Tibial artery (tissue), 4 donors: ENCODE measurements around the gene RFX5.

Experiments
- DNase-seq, 2 donors: peaks; one replicate each; pipeline ENCODE4 v3.0.0-alpha.2; 2019
- H3K27ac ChIP-seq, 2 donors: fragments of 200-600 bp; sonication (generic) in 1 of 2; 1 replicate in 1 of 2; 2 replicates in 1 of 2; pipeline ENCODE4 v1.5.1; 2018 to 2019; ENCODE audit warnings: mild to moderate bottlenecking in 1 of 2
- H3K27me3 ChIP-seq, 2 donors: fragments of 200-600 bp; sonication (generic) in 1 of 2; one replicate each; pipeline versions ENCODE4 v1.5.1 to v1.6.0; 2016 to 2019
- H3K36me3 ChIP-seq, 3 donors: fragments of 200-600 bp; sonication (generic) in 2 of 3; one replicate each; pipeline ENCODE4 v1.5.1; 2016 to 2019; ENCODE audit warnings: mild to moderate bottlenecking in 2 of 3
- H3K4me1 ChIP-seq, 4 donors: fragments of 200-600 bp; sonication (generic) in 2 of 4; 1 replicate in 3 of 4; 2 replicates in 1 of 4; pipeline ENCODE4 v1.5.1; 2016 to 2019
- H3K4me3 ChIP-seq, 2 donors: fragments of 200-600 bp; sonication (generic) in 1 of 2; 1 replicate in 1 of 2; 2 replicates in 1 of 2; pipeline ENCODE4 v1.5.1; 2018 to 2019; ENCODE audit warnings: mild to moderate bottlenecking in 2 of 2
- H3K9me3 ChIP-seq, 3 donors: fragments of 200-600 bp; sonication (generic) in 1 of 3; one replicate each; pipeline ENCODE4 v1.5.1; 2016 to 2019
- intact Hi-C: fragments of 100-400 bp; cut with DNase I; formaldehyde crosslinking; loops from one replicate; pipeline ENCODE4 v1.15.0; 2023; ENCODE audit warnings: low total_unique reads
- TF ChIP-seq, protein P1 (sequence below), 2 experiments: fragments of 200-600 bp in 1 of 2; fragments of 450-650 bp in 1 of 2; IDR thresholded peaks; one replicate each; pipeline ENCODE4 v1.5.1; 2017 to 2019; ENCODE audit warnings: antibody characterized with exemption in 2 of 2, mild to moderate bottlenecking in 1 of 2, moderate library complexity in 1 of 2

The RFX5 gene

DNA sequence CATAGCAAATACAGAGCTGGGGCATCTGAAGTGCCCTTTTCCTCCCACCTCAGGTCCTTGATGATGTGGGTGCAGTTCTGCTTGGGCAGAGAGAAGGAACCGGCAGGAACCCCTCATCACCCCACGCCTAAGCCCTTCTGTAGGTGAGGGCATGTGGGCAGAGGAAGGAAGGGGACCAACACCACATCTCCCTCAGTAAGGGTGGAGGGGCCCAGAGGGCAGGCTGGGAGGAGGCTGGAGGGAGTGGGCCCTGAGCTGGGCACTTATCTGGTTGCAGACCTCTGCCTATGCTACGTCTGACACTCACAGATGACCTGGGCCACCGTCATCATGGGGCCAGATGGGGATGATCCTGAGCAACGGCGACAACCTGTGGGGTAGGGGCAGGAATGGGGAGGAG lies 54.0 kb downstream of the RFX5 start:
- Histone ChIP-seq H3K27me3 (no peaks in the 10 kb centered on the region), H3K4me3 (no peak overlapping the region), H3K27ac (no peak overlapping the region), H3K4me1 (peaks cover 0 to 13% (median 0%) of the 10 kb centered on the region in 4 donors), H3K36me3 (peaks cover 94 to 100% (median 95%) of the 10 kb centered on the region in 3 donors), H3K9me3 (no peaks in the 10 kb centered on the region)
- no peak for DNase-seq
- intact Hi-C loops = no loop called here
- TF ChIP-seq, protein P1, sequence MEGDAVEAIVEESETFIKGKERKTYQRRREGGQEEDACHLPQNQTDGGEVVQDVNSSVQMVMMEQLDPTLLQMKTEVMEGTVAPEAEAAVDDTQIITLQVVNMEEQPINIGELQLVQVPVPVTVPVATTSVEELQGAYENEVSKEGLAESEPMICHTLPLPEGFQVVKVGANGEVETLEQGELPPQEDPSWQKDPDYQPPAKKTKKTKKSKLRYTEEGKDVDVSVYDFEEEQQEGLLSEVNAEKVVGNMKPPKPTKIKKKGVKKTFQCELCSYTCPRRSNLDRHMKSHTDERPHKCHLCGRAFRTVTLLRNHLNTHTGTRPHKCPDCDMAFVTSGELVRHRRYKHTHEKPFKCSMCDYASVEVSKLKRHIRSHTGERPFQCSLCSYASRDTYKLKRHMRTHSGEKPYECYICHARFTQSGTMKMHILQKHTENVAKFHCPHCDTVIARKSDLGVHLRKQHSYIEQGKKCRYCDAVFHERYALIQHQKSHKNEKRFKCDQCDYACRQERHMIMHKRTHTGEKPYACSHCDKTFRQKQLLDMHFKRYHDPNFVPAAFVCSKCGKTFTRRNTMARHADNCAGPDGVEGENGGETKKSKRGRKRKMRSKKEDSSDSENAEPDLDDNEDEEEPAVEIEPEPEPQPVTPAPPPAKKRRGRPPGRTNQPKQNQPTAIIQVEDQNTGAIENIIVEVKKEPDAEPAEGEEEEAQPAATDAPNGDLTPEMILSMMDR (IDR thresholded peaks at IDR 0.05) = no peak

- peaks cover 0 to 13% (median 0%) of the 10 kb centered on the region in 4 donors for H3K4me1 ChIP-seq
- no peak overlapping the region for H3K4me3 ChIP-seq
- DNase-seq = no peak
- no peaks in the 10 kb centered on the region for H3K9me3 ChIP-seq
- H3K27ac ChIP-seq = no peak overlapping the region
- TF ChIP-seq, protein P1 (IDR thresholded peaks at IDR 0.05) = no peak
- intact Hi-C loops = no loop called here
- no peaks in the 10 kb centered on the region for H3K27me3 ChIP-seq
- H3K36me3 ChIP-seq = peaks cover 94 to 100% (median 95%) of the 10 kb centered on the region in 3 donors
These were observed 54.6 kb downstream of the RFX5 start for GRCh38 chr1:151292207-151293030.

DNA sequence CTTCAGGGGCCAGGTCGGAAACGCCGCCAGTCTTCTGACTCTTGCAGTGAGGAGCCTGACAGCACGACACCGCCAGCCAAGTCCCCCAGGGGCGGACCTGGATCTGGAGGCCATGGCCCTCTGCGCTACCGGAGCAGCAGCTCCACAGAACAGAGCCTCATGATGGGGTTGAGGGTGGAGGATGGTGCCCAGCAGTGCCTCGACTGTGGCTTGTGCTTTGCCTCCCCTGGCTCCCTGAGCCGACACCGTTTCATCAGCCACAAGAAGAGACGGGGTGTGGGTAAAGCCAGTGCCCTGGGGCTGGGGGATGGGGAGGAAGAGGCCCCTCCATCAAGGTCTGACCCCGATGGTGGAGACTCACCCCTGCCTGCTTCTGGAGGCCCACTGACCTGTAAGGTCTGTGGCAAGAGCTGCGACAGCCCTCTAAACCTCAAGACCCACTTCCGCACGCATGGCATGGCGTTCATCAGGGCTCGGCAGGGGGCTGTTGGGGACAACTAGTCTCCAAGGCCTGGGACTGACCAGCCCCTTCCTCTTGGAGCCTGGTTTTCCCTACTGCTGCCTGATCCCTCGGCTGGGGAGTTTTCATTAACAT lies 56.2 kb downstream of the RFX5 start:
- no peaks in the 10 kb centered on the region for H3K9me3 ChIP-seq
- intact Hi-C loops = no loop called here

More for the DNA sequence above, 56.2 kb downstream of the RFX5 start:
- Histone ChIP-seq H3K4me1 (peaks cover 0 to 13% (median 0%) of the 10 kb centered on the region in 4 donors), H3K27ac (no peak overlapping the region), H3K36me3 (peaks cover 92 to 100% (median 96%) of the 10 kb centered on the region in 3 donors), H3K27me3 (no peaks in the 10 kb centered on the region), H3K4me3 (no peak overlapping the region)
- no peak for DNase-seq
- TF ChIP-seq, protein P1 (IDR thresholded peaks at IDR 0.05) = no peak
